HG02798 (cell line): ENCODE results near the gene KCNAB1.
A peak's percentile ranks its signal among the peaks of the same experiment; 100 is the strongest.
"Not testable (repeated sequence)": the region's sequence is repeated elsewhere in the genome, so short reads cannot be mapped to it uniquely, and the experiment has no call there.

Experiments used
- ATAC-seq: cut with Tn5 transposase; IDR thresholded peaks from one replicate; pipeline ENCODE4 v1.9.1; 2021; ENCODE audit warnings: mild to moderate bottlenecking; ENCODE audit not compliant: unreplicated experiment, poor library complexity

Gene KCNAB1

DNA sequence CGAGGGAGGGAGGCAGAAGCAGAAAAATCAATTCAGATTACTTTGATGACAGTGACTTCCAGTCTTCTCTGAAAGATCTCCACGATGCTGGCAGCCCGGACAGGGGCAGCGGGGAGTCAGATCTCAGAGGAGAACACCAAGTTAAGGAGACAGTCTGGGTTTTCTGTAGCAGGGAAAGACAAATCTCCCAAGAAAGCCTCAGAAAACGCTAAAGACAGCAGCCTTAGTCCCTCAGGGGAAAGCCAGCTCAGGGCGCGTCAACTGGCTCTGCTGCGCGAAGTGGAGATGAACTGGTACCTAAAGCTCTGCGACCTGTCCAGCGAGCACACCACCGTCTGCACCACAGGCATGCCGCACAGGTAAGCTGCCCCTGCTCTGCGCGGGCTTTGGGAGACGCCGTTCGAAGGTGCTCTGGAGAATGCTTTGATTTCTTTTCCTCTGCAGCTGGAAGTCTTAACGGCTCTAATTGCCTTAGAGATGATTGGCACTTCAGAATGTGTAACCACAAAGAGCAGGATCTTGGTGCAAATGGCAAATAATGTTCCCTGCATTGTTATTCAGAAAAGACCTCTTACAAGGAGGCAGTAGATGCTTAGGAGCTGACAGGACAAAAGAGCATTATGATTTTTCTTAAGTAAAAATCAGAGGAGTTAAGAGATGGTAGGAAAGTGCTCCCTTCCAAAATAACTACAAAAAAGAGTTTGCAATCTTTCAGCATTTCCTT is at the start of gene KCNAB1:
Gene KCNAB1, plus strand, starts transcription at position 51 of the 724 bp plus-strand sequence.
- ATAC-seq: no peak

DNA sequence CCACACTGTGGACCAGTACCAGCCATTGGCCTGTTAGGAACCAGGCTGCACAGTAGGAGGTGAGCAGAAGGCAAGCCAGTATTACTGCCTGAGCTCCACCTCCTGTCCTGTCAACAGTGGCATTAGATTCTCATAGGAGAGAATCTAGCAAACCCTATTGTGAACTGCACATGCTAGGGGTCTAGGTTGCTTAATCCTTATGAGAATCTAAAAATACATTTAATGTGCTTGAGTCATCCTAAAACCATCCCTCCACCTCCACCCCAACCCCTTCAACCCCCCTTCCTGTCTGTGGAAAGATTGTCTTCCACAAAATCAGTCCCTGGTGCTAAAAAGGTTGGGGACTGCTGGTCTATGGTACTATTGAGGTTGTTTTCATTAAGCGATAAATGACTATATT is 49.3 kb upstream of the KCNAB1 start:
- no peak for ATAC-seq

GRCh38 chr3:156072950-156073657 is 47.3 kb upstream of the KCNAB1 start:
- ATAC-seq: not testable (repeated sequence)

- no peak for ATAC-seq
Observed at GRCh38 chr3:156090126-156090525, 30.3 kb upstream of the KCNAB1 start.

DNA sequence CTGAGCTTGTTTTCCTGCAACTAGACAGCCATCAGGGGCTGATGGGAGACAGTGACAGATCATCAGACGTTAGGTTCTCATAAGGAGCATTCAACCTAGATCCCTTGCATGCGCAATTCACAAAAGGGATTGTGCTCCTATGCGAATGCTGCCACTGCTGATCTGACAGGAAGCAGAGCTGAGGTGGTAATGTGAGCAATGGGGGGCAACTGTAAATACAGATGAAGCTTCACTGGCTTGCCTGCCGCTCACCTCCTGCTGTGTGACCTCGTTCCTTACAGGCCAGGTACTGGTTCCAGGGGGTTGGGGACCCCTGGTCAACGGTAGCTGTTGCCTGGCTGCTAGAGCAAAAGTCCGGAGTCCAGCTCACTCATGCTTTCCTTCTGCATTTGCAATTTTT is 26.4 kb upstream of the KCNAB1 start:
- no peak for ATAC-seq

DNA sequence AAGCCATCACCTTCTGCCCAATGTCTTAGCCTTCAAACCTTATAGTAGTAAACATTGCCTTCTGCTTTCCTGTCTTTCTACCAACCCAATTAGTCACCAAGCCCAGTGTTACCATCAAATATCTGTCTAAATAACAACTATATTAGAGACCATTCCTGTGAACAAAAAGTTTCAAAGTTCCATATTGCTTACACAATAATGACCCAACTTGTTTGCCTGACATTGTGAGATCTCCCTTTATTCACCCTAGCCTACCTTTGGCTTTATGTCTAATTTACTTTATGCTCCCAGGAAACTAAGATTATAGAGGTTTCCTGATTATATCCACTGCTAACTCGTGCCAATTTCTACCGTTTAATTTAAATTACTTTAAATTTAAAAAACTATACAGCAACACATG is 26.0 kb upstream of the KCNAB1 start:
- no peak for ATAC-seq

- ATAC-seq: not testable (repeated sequence)
Observed at GRCh38 chr3:156095652-156096051, 24.7 kb upstream of the KCNAB1 start.

DNA sequence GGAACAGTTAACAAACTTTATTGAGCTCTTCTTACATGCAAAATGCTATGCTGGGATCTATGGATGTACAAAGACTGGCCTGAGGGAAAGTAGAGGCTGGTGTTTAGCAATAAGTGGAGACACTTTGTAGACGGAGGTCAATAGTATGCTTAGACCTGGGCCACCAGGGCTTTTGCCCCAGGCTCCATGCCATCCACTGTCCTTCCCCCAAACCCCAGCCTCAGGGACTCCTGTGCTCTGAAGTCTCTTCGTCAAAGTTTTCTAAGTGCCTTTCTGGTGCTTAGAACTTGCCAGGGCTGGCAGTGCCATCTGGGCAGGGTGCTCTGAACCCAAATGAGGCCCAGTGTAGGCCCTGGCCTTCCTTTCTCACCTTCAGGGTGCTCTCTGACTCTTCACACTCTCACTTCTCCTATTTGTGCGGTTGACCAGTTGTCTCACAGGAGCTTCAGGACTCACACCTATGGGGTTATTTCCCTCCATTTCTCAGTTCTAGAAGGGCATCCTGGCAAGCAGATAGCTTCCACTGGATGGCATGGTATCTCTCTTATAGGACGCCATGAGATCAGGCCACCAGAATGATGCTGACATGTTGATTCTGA is 21.8 kb upstream of the KCNAB1 start:
- peak; percentile 90 for ATAC-seq

GRCh38 chr3:156099348-156099747 is 21.0 kb upstream of the KCNAB1 start:
- ATAC-seq: not testable (repeated sequence)

- not testable (repeated sequence) for ATAC-seq
Observed at GRCh38 chr3:156099984-156100383, 20.4 kb upstream of the KCNAB1 start.

DNA sequence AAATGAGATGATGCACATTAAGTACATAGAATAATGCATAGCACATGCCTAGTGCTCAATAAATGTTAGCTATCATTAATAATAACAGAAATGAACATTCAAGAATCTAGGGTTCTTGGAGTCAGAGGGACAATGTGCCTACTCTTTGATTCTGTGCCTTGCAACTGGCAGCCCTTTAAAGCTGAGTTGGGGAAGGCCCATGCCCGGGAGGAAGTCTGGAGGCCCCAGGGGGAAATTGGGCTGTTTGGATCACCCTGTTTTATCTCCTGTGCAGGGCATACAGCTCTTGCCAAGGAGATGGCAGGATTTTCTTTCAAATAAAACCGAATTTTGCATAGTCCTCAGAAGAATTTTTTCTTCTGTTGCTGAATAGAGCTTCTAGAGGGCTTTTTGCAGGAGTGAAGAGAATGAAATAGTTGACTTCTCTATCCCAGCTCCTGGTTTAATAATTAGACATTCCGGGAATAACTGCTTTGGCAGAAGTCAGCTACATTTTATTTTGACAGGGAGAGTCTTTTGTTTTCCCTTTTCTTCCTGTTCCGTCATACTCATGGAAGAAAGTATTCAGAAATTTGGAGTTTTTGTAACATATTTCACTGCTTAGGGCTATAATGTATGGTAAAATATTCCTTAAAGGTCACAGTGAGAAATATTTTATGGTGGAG is 18.0 kb upstream of the KCNAB1 start:
- ATAC-seq: no peak

GRCh38 chr3:156106721-156107373 is 13.5 kb upstream of the KCNAB1 start:
- no peak for ATAC-seq

DNA sequence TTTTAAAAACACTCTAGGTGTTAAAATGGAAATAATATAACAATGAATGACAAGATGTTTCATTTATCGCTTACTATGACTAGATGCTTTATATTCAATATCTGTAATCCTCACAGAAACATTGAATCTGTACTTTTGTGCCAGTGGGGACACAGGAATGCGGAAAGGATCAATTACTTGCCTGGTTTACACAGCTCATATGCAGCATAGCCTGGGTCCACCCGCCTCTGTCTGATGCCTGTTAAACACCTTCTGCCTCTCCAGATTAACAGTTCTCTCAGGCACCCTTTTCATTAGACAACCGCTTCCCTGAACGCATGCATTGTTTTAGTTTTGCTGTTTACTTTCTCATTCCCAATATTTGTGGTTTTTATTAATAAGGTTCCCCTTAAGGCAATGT is 12.9 kb upstream of the KCNAB1 start:
- ATAC-seq: no peak

- ATAC-seq: no peak
Observed at GRCh38 chr3:156108616-156109015, 11.8 kb upstream of the KCNAB1 start.

GRCh38 chr3:156109989-156110388 is 10.4 kb upstream of the KCNAB1 start:
- no peak for ATAC-seq

DNA sequence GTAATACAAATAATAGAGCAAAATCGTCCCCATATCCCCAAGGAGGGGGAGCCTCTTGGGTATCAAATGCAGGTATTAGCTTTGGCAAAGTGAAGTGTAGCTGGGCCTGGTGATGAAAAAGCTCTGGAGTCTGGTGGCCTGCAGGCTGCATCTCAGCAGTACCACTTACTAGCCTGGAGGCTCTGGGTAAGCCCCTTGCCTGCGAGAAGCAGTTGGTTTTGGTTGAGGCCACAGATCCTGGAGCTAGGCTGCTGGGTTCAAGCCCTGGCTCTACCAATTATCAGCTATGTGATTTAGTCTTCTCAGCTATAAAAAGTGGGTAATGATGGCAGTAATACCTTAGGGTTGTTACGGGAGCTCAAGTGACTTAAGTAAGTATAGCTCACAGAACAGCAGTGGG is 6.1 kb downstream of the KCNAB1 start:
- ATAC-seq: no peak

DNA sequence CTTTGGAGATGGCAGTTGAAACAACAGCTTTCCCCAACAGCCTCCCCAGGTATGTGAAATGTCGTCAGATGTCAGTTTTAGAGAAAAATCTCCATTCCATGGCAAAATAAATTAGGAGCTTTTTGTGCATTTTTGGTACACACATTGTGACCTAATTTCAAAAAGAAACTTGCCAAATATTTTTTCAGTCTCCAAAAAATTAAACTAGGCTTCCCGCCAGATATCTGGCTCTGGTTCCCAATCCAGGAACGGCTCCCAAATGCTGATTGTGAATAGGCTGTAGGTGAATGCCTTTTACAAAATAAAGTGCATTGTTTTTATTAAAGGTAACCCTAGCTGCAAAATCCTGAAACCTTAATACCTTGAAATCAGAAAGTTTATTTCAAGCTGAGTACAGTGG is 10.9 kb downstream of the KCNAB1 start:
- no peak for ATAC-seq

DNA sequence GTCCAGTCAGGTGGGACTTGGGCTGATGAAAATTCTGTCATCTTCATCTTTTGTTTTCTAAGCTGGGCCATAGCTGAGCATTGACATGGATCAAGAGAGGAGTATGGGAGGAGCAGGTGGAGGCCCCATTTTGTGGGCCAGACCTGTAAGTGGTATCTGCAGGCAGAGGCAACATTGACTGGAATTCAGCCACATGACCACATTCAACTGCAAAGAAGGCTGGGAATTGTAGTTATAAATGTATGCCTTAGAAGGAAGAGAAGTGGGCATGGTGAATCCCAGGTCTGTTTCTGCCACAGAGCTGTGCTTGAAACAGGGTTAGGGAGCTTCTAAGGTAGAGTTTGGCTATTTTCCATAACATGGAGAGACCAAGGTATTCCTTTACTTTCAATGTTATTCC is 11.4 kb downstream of the KCNAB1 start:
- ATAC-seq: no peak

- ATAC-seq: no peak
Observed at GRCh38 chr3:156132313-156132712, 11.9 kb downstream of the KCNAB1 start.

DNA sequence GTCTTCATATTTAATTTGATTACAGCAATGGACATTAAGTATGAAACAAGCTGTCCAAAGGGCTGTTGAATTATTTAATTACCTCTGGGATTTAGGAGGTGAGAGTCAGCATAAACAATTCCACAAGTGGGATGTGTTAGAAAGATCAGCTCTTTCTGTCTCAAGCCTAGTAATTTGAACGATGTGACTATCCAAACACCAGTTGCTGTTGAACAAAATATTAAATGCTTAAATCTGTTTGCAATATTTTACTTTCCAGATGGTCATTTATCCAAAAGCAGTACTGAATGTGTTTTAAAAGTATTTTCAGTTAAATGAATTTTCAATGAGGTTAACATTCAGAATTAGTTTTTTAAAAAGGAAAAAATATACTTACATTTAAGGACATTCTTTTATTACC is 12.7 kb downstream of the KCNAB1 start:
- no peak for ATAC-seq
